KOPT-K1 (cell line): Measurements from ENCODE around the gene ADISSP.

ENCODE experiments used
- H3K27ac ChIP-seq: fragments of 200-600 bp; sonication (generic); 2 replicates; pipeline ENCODE4 v1.5.1; 2016; ENCODE audit warnings: antibody characterized with exemption, mild to moderate bottlenecking, low read depth, low read length; ENCODE audit not compliant: poor library complexity, severe bottlenecking
- H3K36me3 ChIP-seq: fragments of 200-600 bp; sonication (generic); 2 replicates; pipeline ENCODE4 v1.5.1; 2017; ENCODE audit warnings: antibody characterized with exemption, mild to moderate bottlenecking, low read length, moderate library complexity; ENCODE audit not compliant: insufficient read depth
- H3K9me3 ChIP-seq: fragments of 200-600 bp; sonication (generic); 2 replicates; pipeline ENCODE4 v1.5.1; 2017; ENCODE audit warnings: antibody characterized with exemption, low read length, mild to moderate bottlenecking; ENCODE audit not compliant: insufficient read depth, poor library complexity, severe bottlenecking

The ADISSP gene

DNA sequence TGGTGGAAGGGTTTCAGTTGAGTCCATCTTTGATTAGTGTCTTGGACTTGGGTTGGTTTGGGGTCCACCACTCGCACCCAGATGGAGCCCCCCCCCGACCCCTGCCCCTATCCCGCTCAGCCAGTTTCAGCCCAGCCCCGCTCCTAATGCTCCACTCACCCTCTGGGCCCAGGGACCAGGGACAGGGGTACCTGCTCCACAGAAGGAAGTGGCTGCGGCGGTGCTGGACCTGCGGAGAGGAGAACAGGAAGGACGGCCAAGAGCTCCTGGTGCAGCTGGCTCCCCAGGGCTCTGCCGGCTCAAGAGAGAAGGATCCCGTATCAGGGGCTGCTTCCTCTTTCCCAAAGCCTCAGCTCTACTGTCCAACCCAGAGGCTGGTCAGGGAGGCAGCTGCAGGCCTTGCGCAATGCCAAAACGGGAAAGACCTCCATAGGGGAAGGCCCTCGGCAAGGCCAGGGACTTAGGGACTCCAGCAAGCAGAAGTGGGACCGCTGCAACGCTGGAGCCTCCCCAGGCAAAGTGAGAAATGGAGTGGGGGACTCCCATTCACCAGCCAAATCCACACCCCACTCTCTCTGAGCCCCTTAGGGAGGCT, 55.2 kb downstream of the ADISSP start, which contains the start of gene SIGLEC1:
Gene SIGLEC1 (minus strand): TSS at position 322 of the 595 bp plus-strand sequence. CDS start 5,472 bp downstream, outside the sequence.
- no peaks in the 10 kb centered on the region for H3K36me3 ChIP-seq
- no peaks in the 10 kb centered on the region for H3K9me3 ChIP-seq
- H3K27ac ChIP-seq, result no peak within 1 kb of the TSS

GRCh38 chr20:3711484-3711941, 56.0 kb downstream of the ADISSP start:
- no peak overlapping the region for H3K27ac ChIP-seq
- H3K9me3 ChIP-seq, result no peaks in the 10 kb centered on the region
- H3K36me3 ChIP-seq, result no peaks in the 10 kb centered on the region

- Histone ChIP-seq H3K27ac (no peak overlapping the region), H3K9me3 (no peaks in the 10 kb centered on the region), H3K36me3 (no peaks in the 10 kb centered on the region)
These were observed 56.7 kb downstream of the ADISSP start for GRCh38 chr20:3710703-3711483.

GRCh38 chr20:3710011-3710466, 57.5 kb downstream of the ADISSP start:
- no peaks in the 10 kb centered on the region for H3K36me3 ChIP-seq
- no peaks in the 10 kb centered on the region for H3K9me3 ChIP-seq
- H3K27ac ChIP-seq, result no peak overlapping the region

- Histone ChIP-seq H3K27ac (no peak overlapping the region), H3K9me3 (no peaks in the 10 kb centered on the region), H3K36me3 (no peaks in the 10 kb centered on the region)
These were observed 60.0 kb downstream of the ADISSP start for GRCh38 chr20:3707508-3707899.

- Histone ChIP-seq H3K27ac (no peak overlapping the region), H3K9me3 (no peaks in the 10 kb centered on the region), H3K36me3 (no peaks in the 10 kb centered on the region)
These were observed 60.6 kb downstream of the ADISSP start for GRCh38 chr20:3706774-3707507.

GRCh38 chr20:3705970-3706739, 61.4 kb downstream of the ADISSP start:
- Histone ChIP-seq H3K9me3 (no peaks in the 10 kb centered on the region), H3K27ac (no peak overlapping the region), H3K36me3 (no peaks in the 10 kb centered on the region)

DNA sequence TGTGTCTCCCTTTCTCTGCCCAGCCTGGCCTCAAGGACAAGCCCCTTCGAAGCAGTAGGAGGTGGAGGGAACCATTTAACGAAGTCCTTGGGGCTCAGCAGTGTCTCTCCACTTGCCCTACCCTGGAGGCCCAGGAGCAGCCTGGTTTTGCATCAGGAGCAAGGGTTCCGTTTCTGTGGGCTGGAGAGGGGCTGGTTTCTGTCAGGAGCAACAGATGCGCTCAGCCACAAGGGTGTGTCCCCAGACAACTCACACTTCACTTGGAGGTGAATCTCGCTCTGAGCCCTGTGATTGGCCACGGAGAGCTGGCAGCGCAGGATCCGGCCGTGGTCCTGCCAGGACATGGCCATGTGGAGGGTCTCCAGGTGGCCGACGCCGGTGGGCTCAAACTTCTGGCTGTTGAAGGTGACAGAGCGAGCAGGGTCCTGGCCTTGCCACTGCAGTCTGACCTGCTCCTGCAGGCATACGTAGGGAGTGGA, 62.0 kb downstream of the ADISSP start:
- Histone ChIP-seq H3K36me3 (no peaks in the 10 kb centered on the region), H3K27ac (no peak overlapping the region), H3K9me3 (no peaks in the 10 kb centered on the region)

DNA sequence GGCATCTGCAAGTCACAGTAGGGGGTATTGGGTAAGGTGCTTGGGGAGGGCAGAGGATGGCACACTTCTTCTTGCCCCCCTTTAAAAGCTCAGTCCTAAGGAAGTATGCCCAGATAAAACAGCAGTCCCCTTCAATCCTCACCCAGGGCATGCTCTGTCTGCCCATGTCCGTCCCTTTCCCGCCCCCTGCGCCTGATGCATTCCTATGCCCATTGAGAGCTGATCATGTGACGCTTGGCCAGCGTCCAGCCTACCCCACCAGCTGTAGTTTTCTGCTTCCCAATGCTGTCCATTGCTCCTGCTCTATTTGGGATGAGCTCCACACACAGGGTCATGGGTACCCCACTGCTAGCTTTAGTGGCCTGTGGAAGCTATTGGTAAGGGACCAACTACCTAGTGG, 63.5 kb downstream of the ADISSP start:
- Histone ChIP-seq H3K27ac (no peak overlapping the region), H3K36me3 (no peaks in the 10 kb centered on the region), H3K9me3 (no peaks in the 10 kb centered on the region)
